SK-N-SH treated with all-trans-retinoic acid at 6 μM for 48 hours (cell line): ENCODE results near the gene ROBO1.

Experiments
- ATAC-seq: fragments of 200-7000 bp; cut with Tn5 transposase; 3 replicates; pipeline ENCODE4 v1.9.1; 2020; ENCODE audit warnings: mild to moderate bottlenecking, moderate library complexity
- BACH2 ChIP-seq: fragments of 250-450 bp; sonication (Bioruptor Pico); IDR thresholded peaks from 2 replicates; pipeline ENCODE4 v1.9.0; 2021; ENCODE audit warnings: mild to moderate bottlenecking, borderline replicate concordance
- CREB5 ChIP-seq: fragments of 250-450 bp; sonication (Bioruptor Pico); IDR thresholded peaks from 2 replicates; pipeline ENCODE4 v1.5.1; 2020; ENCODE audit warnings: low read depth, mild to moderate bottlenecking, moderate library complexity
- CSDC2 ChIP-seq: fragments of 250-450 bp; sonication (Bioruptor Pico); IDR thresholded peaks from 2 replicates; pipeline ENCODE4 v1.5.0; 2020; ENCODE audit warnings: mild to moderate bottlenecking, moderate library complexity
- GLIS3 ChIP-seq: fragments of 250-450 bp; sonication (Bioruptor Pico); IDR thresholded peaks from 2 replicates; pipeline ENCODE4 v1.5.0; 2020; ENCODE audit warnings: mild to moderate bottlenecking, moderate library complexity
- ISL1 ChIP-seq: fragments of 250-450 bp; sonication (Bioruptor Pico); IDR thresholded peaks from 2 replicates; pipeline ENCODE4 v2.1.2; 2022; ENCODE audit warnings: mild to moderate bottlenecking, moderate library complexity
- OSR1 ChIP-seq: fragments of 250-450 bp; sonication (Bioruptor Pico); IDR thresholded peaks from 2 replicates; pipeline ENCODE4 v1.8.0; 2022; ENCODE audit warnings: moderate library complexity, mild to moderate bottlenecking, inconsistent platforms
- PATZ1 ChIP-seq: fragments of 250-450 bp; sonication (Bioruptor Pico); IDR thresholded peaks from 2 replicates; pipeline ENCODE4 v1.8.0; 2020; ENCODE audit warnings: mild to moderate bottlenecking, moderate library complexity, borderline replicate concordance
- PPARA ChIP-seq: fragments of 250-450 bp; sonication (Bioruptor Pico); IDR thresholded peaks from 2 replicates; pipeline ENCODE4 v1.5.0; 2020; ENCODE audit warnings: mild to moderate bottlenecking, borderline replicate concordance
- RARB ChIP-seq: fragments of 250-450 bp; sonication (Bioruptor Pico); IDR thresholded peaks from 2 replicates; pipeline ENCODE4 v1.8.0; 2021; ENCODE audit warnings: mild to moderate bottlenecking, moderate library complexity
- SNAI2 ChIP-seq: fragments of 250-450 bp; sonication (Bioruptor Pico); IDR thresholded peaks from 2 replicates; pipeline ENCODE4 v1.5.0; 2020; ENCODE audit warnings: mild to moderate bottlenecking, moderate library complexity
- ZC3H10 ChIP-seq: fragments of 250-450 bp; sonication (Bioruptor Pico); IDR thresholded peaks from 2 replicates; pipeline ENCODE4 v1.5.1; 2021; ENCODE audit warnings: mild to moderate bottlenecking, moderate library complexity
- ZFP3 ChIP-seq: fragments of 250-450 bp; sonication (Bioruptor Pico); IDR thresholded peaks from 2 replicates; pipeline ENCODE4 v1.5.0; 2020; ENCODE audit warnings: mild to moderate bottlenecking, moderate library complexity
- ZFP30 ChIP-seq: fragments of 450-650 bp; formaldehyde crosslinking; IDR thresholded peaks from 2 replicates; pipeline ENCODE4 v1.5.0; 2022; ENCODE audit warnings: mild to moderate bottlenecking, moderate library complexity
- ZNF8 ChIP-seq: fragments of 450-650 bp; formaldehyde crosslinking; IDR thresholded peaks from 2 replicates; pipeline ENCODE4 v1.5.0; 2020; ENCODE audit warnings: mild to moderate bottlenecking, moderate library complexity
- TF ChIP-seq, protein P1 (sequence below): fragments of 250-450 bp; sonication (Bioruptor Pico); IDR thresholded peaks from 2 replicates; pipeline ENCODE4 v1.5.0; 2020; ENCODE audit warnings: mild to moderate bottlenecking, moderate library complexity
- TF ChIP-seq, protein P2 (sequence below): fragments of 250-450 bp; sonication (Bioruptor Pico); IDR thresholded peaks from 2 replicates; pipeline ENCODE4 v1.8.0; 2021; ENCODE audit warnings: low read depth, mild to moderate bottlenecking, moderate library complexity, borderline replicate concordance
- TF ChIP-seq, protein P3 (sequence below): fragments of 250-450 bp; sonication (Bioruptor Pico); IDR thresholded peaks from 2 replicates; pipeline ENCODE4 v1.5.1; 2021; ENCODE audit warnings: mild to moderate bottlenecking, moderate library complexity

Gene ROBO1

DNA sequence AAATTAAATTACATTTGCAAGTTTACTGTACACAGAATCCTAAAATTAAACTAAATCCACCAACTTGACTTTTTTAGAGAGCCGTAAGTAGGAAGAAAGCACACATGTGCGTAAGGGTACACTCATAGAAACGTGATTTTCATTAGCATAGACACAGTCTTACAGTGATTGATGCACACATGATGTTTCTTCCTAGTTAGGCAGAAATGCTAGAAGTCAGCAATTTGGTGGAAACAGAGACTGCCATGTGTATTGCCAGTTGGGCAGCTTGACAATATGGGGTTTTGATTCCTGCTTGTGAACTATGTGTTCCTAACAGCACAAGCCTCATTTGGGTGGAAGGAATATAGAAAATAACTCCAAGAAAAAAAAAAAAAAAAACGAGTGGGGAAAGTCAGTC lies 878.5 kb downstream of the ROBO1 start (continued):
- TF ChIP-seq PATZ1 (no peak), ZFP3 (no peak), SNAI2 (no peak)
- TF ChIP-seq, protein P1, sequence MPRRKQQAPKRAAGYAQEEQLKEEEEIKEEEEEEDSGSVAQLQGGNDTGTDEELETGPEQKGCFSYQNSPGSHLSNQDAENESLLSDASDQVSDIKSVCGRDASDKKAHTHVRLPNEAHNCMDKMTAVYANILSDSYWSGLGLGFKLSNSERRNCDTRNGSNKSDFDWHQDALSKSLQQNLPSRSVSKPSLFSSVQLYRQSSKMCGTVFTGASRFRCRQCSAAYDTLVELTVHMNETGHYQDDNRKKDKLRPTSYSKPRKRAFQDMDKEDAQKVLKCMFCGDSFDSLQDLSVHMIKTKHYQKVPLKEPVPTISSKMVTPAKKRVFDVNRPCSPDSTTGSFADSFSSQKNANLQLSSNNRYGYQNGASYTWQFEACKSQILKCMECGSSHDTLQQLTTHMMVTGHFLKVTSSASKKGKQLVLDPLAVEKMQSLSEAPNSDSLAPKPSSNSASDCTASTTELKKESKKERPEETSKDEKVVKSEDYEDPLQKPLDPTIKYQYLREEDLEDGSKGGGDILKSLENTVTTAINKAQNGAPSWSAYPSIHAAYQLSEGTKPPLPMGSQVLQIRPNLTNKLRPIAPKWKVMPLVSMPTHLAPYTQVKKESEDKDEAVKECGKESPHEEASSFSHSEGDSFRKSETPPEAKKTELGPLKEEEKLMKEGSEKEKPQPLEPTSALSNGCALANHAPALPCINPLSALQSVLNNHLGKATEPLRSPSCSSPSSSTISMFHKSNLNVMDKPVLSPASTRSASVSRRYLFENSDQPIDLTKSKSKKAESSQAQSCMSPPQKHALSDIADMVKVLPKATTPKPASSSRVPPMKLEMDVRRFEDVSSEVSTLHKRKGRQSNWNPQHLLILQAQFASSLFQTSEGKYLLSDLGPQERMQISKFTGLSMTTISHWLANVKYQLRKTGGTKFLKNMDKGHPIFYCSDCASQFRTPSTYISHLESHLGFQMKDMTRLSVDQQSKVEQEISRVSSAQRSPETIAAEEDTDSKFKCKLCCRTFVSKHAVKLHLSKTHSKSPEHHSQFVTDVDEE (CRISPR knock-in tag) = no peak

DNA sequence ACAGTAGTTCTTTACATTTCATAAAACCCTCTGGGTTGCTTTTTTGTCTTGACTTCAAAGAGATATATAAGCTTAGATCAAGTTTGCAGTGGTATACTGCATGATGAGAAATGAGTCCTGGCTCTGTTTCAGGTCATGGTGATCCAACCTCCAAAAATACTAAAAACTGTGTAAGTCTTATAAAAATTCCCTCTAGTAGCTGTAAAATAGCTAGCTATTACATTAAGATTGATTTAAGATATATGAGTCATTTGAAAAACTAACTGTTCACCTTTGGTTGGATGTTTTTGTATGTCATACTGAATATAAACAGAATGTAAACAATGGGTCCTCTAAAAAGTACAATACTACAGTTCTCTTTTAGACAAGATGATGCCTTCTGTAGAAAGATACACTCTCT lies 879.2 kb downstream of the ROBO1 start:
- ATAC-seq = no peak
- TF ChIP-seq ZNF8 = no peak
- TF ChIP-seq, protein P1 (CRISPR knock-in tag) = no peak
- TF ChIP-seq, protein P2, sequence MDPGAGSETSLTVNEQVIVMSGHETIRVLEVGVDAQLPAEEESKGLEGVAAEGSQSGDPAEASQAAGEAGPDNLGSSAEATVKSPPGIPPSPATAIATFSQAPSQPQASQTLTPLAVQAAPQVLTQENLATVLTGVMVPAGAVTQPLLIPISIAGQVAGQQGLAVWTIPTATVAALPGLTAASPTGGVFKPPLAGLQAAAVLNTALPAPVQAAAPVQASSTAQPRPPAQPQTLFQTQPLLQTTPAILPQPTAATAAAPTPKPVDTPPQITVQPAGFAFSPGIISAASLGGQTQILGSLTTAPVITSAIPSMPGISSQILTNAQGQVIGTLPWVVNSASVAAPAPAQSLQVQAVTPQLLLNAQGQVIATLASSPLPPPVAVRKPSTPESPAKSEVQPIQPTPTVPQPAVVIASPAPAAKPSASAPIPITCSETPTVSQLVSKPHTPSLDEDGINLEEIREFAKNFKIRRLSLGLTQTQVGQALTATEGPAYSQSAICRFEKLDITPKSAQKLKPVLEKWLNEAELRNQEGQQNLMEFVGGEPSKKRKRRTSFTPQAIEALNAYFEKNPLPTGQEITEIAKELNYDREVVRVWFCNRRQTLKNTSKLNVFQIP (CRISPR knock-in tag) = no peak
- no peak for TF ChIP-seq OSR1 (CRISPR knock-in tag)
- no peak for TF ChIP-seq CSDC2 (CRISPR knock-in tag)
- TF ChIP-seq ZFP30 (CRISPR knock-in tag) = no peak
- TF ChIP-seq PATZ1 = no peak

DNA sequence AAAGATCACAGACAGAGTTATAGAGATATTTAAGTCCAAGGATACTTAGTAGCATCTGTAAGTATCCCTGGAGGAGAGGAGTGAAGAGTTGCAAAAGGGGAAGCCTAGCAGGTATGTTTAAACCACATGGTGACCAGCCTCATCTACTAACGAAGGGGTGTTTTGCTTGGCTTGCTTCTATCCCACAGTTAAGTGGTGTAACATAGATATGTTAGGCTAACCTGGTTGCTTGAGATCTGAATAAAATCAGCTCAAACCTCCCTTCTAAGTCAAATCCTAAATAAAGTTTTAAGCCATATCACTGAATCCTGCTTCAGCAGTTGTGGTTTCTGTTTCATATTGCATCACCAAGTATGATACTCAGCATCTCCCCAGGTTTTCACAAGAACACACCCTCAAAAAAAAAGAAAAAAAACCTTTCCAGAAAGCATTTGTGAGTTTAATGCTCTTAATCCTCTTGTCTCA lies 880.2 kb downstream of the ROBO1 start:
- peak; percentile 40 for ATAC-seq
- TF ChIP-seq CSDC2 (CRISPR knock-in tag) (no peak), ISL1 (CRISPR knock-in tag) (no peak), PPARA (no peak), RARB (CRISPR knock-in tag) (no peak), CREB5 (no peak), ZFP30 (CRISPR knock-in tag) (no peak), BACH2 (CRISPR knock-in tag) (no peak), ZNF8 (no peak), GLIS3 (no peak), SNAI2 (no peak), ZC3H10 (CRISPR knock-in tag) (no peak), OSR1 (CRISPR knock-in tag) (no peak)
- TF ChIP-seq, protein P3, sequence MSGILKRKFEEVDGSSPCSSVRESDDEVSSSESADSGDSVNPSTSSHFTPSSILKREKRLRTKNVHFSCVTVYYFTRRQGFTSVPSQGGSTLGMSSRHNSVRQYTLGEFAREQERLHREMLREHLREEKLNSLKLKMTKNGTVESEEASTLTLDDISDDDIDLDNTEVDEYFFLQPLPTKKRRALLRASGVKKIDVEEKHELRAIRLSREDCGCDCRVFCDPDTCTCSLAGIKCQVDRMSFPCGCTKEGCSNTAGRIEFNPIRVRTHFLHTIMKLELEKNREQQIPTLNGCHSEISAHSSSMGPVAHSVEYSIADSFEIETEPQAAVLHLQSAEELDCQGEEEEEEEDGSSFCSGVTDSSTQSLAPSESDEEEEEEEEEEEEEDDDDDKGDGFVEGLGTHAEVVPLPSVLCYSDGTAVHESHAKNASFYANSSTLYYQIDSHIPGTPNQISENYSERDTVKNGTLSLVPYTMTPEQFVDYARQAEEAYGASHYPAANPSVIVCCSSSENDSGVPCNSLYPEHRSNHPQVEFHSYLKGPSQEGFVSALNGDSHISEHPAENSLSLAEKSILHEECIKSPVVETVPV (CRISPR knock-in tag) = no peak
- TF ChIP-seq, protein P1 (CRISPR knock-in tag) = no peak
- TF ChIP-seq, all 23 proteins: peak for 0
